ENCODE results near the gene STAG1.

Gene STAG1

GRCh38 chr3:136311968-136312367 lies 440.2 kb downstream of the STAG1 start:
- Histone ChIP-seq H3K79me2 (ENCODE audit: insufficient read depth, low read length) (no peaks in the 10 kb centered on the region), H3K27me3 (ENCODE audit: insufficient read depth, low read length, poor library complexity, severe bottlenecking) (no peaks in the 10 kb centered on the region), H3K9me3 (ENCODE audit: insufficient read depth, low read depth, low read length) (no peaks in the 10 kb centered on the region), H3K4me2 (ENCODE audit: low read depth, low read length, poor library complexity, severe bottlenecking) (no peak overlapping the region), H3F3A (ENCODE audit: low read depth) (no peaks in the 10 kb centered on the region), H3K9me2 (replicated peaks; ENCODE audit: low read depth, low read length) (no peaks in the 10 kb centered on the region), H3K36me3 (ENCODE audit: insufficient read depth, low read length) (peaks cover 13% of the 10 kb centered on the region; the same call in 1 of the 2 replicates), H2AFZ (ENCODE audit: low read length) (no peak overlapping the region), H3K9ac (ENCODE audit: low read depth, low read length, poor library complexity, severe bottlenecking) (no peak overlapping the region), H3K4me3 (ENCODE audit: low read length, poor library complexity, severe bottlenecking) (no peak overlapping the region), H3K4me1 (ENCODE audit: insufficient read depth, low read length, poor library complexity, severe bottlenecking) (no peaks in the 10 kb centered on the region), H4K20me1 (ENCODE audit: insufficient read depth, low read length, poor library complexity, severe bottlenecking) (no peaks in the 10 kb centered on the region)
- TF ChIP-seq CTCF (conservative IDR thresholded peaks at IDR 0.05; ENCODE audit: low read length) (no peak), EZH2phosphoT487 (IDR thresholded peaks at IDR 0.05; ENCODE audit: borderline replicate concordance) (no peak)

GRCh38 chr3:136311261-136311660 lies 440.9 kb downstream of the STAG1 start:
- Histone ChIP-seq H3K4me3 (ENCODE audit: low read length, poor library complexity, severe bottlenecking) (no peak overlapping the region), H3K9me2 (replicated peaks; ENCODE audit: low read depth, low read length) (no peaks in the 10 kb centered on the region), H4K20me1 (ENCODE audit: insufficient read depth, low read length, poor library complexity, severe bottlenecking) (no peaks in the 10 kb centered on the region), H3F3A (ENCODE audit: low read depth) (no peaks in the 10 kb centered on the region), H3K79me2 (ENCODE audit: insufficient read depth, low read length) (no peaks in the 10 kb centered on the region), H2AFZ (ENCODE audit: low read length) (no peak overlapping the region), H3K9ac (ENCODE audit: low read depth, low read length, poor library complexity, severe bottlenecking) (no peak overlapping the region), H3K4me2 (ENCODE audit: low read depth, low read length, poor library complexity, severe bottlenecking) (no peak overlapping the region), H3K36me3 (ENCODE audit: insufficient read depth, low read length) (peaks cover 13% of the 10 kb centered on the region; the same call in 1 of the 2 replicates), H3K4me1 (ENCODE audit: insufficient read depth, low read length, poor library complexity, severe bottlenecking) (no peaks in the 10 kb centered on the region), H3K27me3 (ENCODE audit: insufficient read depth, low read length, poor library complexity, severe bottlenecking) (no peaks in the 10 kb centered on the region), H3K9me3 (ENCODE audit: insufficient read depth, low read depth, low read length) (no peaks in the 10 kb centered on the region)
- TF ChIP-seq CTCF (conservative IDR thresholded peaks at IDR 0.05; ENCODE audit: low read length) (no peak), EZH2phosphoT487 (IDR thresholded peaks at IDR 0.05; ENCODE audit: borderline replicate concordance) (no peak)

GRCh38 chr3:136305879-136306278 lies 446.3 kb downstream of the STAG1 start:
- TF ChIP-seq CTCF (conservative IDR thresholded peaks at IDR 0.05; ENCODE audit: low read length) (peak; percentile 62), EZH2phosphoT487 (IDR thresholded peaks at IDR 0.05; ENCODE audit: borderline replicate concordance) (no peak)
- Histone ChIP-seq H3K9me3 (ENCODE audit: insufficient read depth, low read depth, low read length) (no peaks in the 10 kb centered on the region), H3K27me3 (ENCODE audit: insufficient read depth, low read length, poor library complexity, severe bottlenecking) (no peaks in the 10 kb centered on the region), H3K4me2 (ENCODE audit: low read depth, low read length, poor library complexity, severe bottlenecking) (no peak overlapping the region), H3K4me1 (ENCODE audit: insufficient read depth, low read length, poor library complexity, severe bottlenecking) (no peaks in the 10 kb centered on the region), H3K9ac (ENCODE audit: low read depth, low read length, poor library complexity, severe bottlenecking) (no peak overlapping the region), H3K4me3 (ENCODE audit: low read length, poor library complexity, severe bottlenecking) (no peak overlapping the region), H3K79me2 (ENCODE audit: insufficient read depth, low read length) (no peaks in the 10 kb centered on the region), H3F3A (ENCODE audit: low read depth) (no peaks in the 10 kb centered on the region), H3K9me2 (replicated peaks; ENCODE audit: low read depth, low read length) (no peaks in the 10 kb centered on the region), H2AFZ (ENCODE audit: low read length) (no peak overlapping the region), H3K36me3 (ENCODE audit: insufficient read depth, low read length) (peaks cover 24% of the 10 kb centered on the region; the same call in 1 of the 2 replicates), H4K20me1 (ENCODE audit: insufficient read depth, low read length, poor library complexity, severe bottlenecking) (no peaks in the 10 kb centered on the region)

Measured in Loucy (cell line).